ENCODE measurements around the gene RNGTT.
"Not testable (repeated sequence)": the region's sequence is repeated elsewhere in the genome, so short reads cannot be mapped to it uniquely, and the experiment has no call there.

The RNGTT gene

GRCh38 chr6:88945415-88946008 is 17.9 kb downstream of the RNGTT start:
- H3K4me1 Mint-ChIP-seq (ENCODE audit: low read depth): peaks cover 5% of the 10 kb centered on the region
- no peaks in the 10 kb centered on the region for H3K27me3 Mint-ChIP-seq
- H3K36me3 Mint-ChIP-seq: peaks cover 4% of the 10 kb centered on the region
- H3K4me3 Mint-ChIP-seq: no peak overlapping the region
- H3K27ac Mint-ChIP-seq: no peak overlapping the region
- no peaks in the 10 kb centered on the region for H3K9me3 Mint-ChIP-seq (ENCODE audit: low read depth)

- no peak overlapping the region for H3K4me3 Mint-ChIP-seq
- H3K9me3 Mint-ChIP-seq (ENCODE audit: low read depth): peaks cover 23% of the 10 kb centered on the region
- no peak overlapping the region for H3K27ac Mint-ChIP-seq
- peaks cover 2% of the 10 kb centered on the region for H3K4me1 Mint-ChIP-seq (ENCODE audit: low read depth)
- H3K27me3 Mint-ChIP-seq: no peaks in the 10 kb centered on the region
- H3K36me3 Mint-ChIP-seq: peaks cover 64% of the 10 kb centered on the region
Observed at GRCh38 chr6:88933521-88933920, 29.9 kb downstream of the RNGTT start.

GRCh38 chr6:88932019-88932418 is 31.4 kb downstream of the RNGTT start:
- H3K27ac Mint-ChIP-seq; H3K4me3 Mint-ChIP-seq; H3K4me1 Mint-ChIP-seq (ENCODE audit: low read depth); H3K27me3 Mint-ChIP-seq: not testable (repeated sequence)
- Mint-ChIP-seq H3K9me3 (ENCODE audit: low read depth) (peaks cover 17% of the 10 kb centered on the region), H3K36me3 (peaks cover 54% of the 10 kb centered on the region)

- Mint-ChIP-seq H3K4me3 (no peak overlapping the region), H3K4me1 (ENCODE audit: low read depth) (peaks cover 6% of the 10 kb centered on the region), H3K27ac (no peak overlapping the region), H3K27me3 (no peaks in the 10 kb centered on the region), H3K36me3 (peaks cover 18% of the 10 kb centered on the region), H3K9me3 (ENCODE audit: low read depth) (no peaks in the 10 kb centered on the region)
Observed at GRCh38 chr6:88922775-88923548, 40.5 kb downstream of the RNGTT start.

- H3K36me3 Mint-ChIP-seq: peaks cover 18% of the 10 kb centered on the region
- no peaks in the 10 kb centered on the region for H3K9me3 Mint-ChIP-seq (ENCODE audit: low read depth)
- no peak overlapping the region for H3K4me3 Mint-ChIP-seq
- H3K27ac Mint-ChIP-seq: no peak overlapping the region
- peaks cover 17% of the 10 kb centered on the region for H3K4me1 Mint-ChIP-seq (ENCODE audit: low read depth)
- no peaks in the 10 kb centered on the region for H3K27me3 Mint-ChIP-seq
Observed at GRCh38 chr6:88921734-88922133, 41.7 kb downstream of the RNGTT start.

- Mint-ChIP-seq H3K27me3 (no peaks in the 10 kb centered on the region), H3K36me3 (peaks cover 13% of the 10 kb centered on the region), H3K4me3 (no peak overlapping the region), H3K27ac (no peak overlapping the region), H3K9me3 (ENCODE audit: low read depth) (no peaks in the 10 kb centered on the region), H3K4me1 (ENCODE audit: low read depth) (peaks cover 19% of the 10 kb centered on the region)
Observed at GRCh38 chr6:88920774-88921733, 42.4 kb downstream of the RNGTT start.

GRCh38 chr6:88920088-88920487 is 43.3 kb downstream of the RNGTT start:
- Mint-ChIP-seq H3K9me3 (ENCODE audit: low read depth) (no peaks in the 10 kb centered on the region), H3K4me3 (no peak overlapping the region), H3K4me1 (ENCODE audit: low read depth) (peaks cover 19% of the 10 kb centered on the region), H3K27ac (no peak overlapping the region), H3K36me3 (peaks cover 16% of the 10 kb centered on the region), H3K27me3 (no peaks in the 10 kb centered on the region)

- no peaks in the 10 kb centered on the region for H3K27me3 Mint-ChIP-seq
- H3K36me3 Mint-ChIP-seq: peaks cover 19% of the 10 kb centered on the region
- H3K27ac Mint-ChIP-seq: peak overlapping the region; percentile 28
- H3K4me3 Mint-ChIP-seq: no peak overlapping the region
- H3K4me1 Mint-ChIP-seq (ENCODE audit: low read depth): peaks cover 27% of the 10 kb centered on the region
- H3K9me3 Mint-ChIP-seq (ENCODE audit: low read depth): no peaks in the 10 kb centered on the region
Observed at GRCh38 chr6:88919032-88919431, 44.4 kb downstream of the RNGTT start.

- Mint-ChIP-seq H3K27me3 (no peaks in the 10 kb centered on the region), H3K4me3 (no peak overlapping the region), H3K4me1 (ENCODE audit: low read depth) (peaks cover 41% of the 10 kb centered on the region), H3K27ac (no peak overlapping the region), H3K9me3 (ENCODE audit: low read depth) (no peaks in the 10 kb centered on the region), H3K36me3 (peaks cover 11% of the 10 kb centered on the region)
Observed at GRCh38 chr6:88916615-88917208, 46.7 kb downstream of the RNGTT start.

- no peaks in the 10 kb centered on the region for H3K9me3 Mint-ChIP-seq (ENCODE audit: low read depth)
- no peaks in the 10 kb centered on the region for H3K27me3 Mint-ChIP-seq
- no peak overlapping the region for H3K4me3 Mint-ChIP-seq
- peaks cover 55% of the 10 kb centered on the region for H3K4me1 Mint-ChIP-seq (ENCODE audit: low read depth)
- H3K36me3 Mint-ChIP-seq: peaks cover 11% of the 10 kb centered on the region
- H3K27ac Mint-ChIP-seq: no peak overlapping the region
Observed at GRCh38 chr6:88914895-88915598, 48.4 kb downstream of the RNGTT start.

GRCh38 chr6:88914180-88914579 is 49.2 kb downstream of the RNGTT start:
- peaks cover 61% of the 10 kb centered on the region for H3K4me1 Mint-ChIP-seq (ENCODE audit: low read depth)
- no peak overlapping the region for H3K4me3 Mint-ChIP-seq
- H3K36me3 Mint-ChIP-seq: peaks cover 11% of the 10 kb centered on the region
- H3K9me3 Mint-ChIP-seq (ENCODE audit: low read depth): no peaks in the 10 kb centered on the region
- H3K27ac Mint-ChIP-seq: no peak overlapping the region
- H3K27me3 Mint-ChIP-seq: no peaks in the 10 kb centered on the region

GRCh38 chr6:88913471-88913870 is 49.9 kb downstream of the RNGTT start:
- Mint-ChIP-seq H3K9me3 (ENCODE audit: low read depth) (no peaks in the 10 kb centered on the region), H3K4me3 (no peak overlapping the region), H3K27me3 (no peaks in the 10 kb centered on the region), H3K27ac (no peak overlapping the region), H3K36me3 (peaks cover 11% of the 10 kb centered on the region), H3K4me1 (ENCODE audit: low read depth) (peaks cover 65% of the 10 kb centered on the region)

GRCh38 chr6:88910922-88911778 is 52.3 kb downstream of the RNGTT start:
- no peak overlapping the region for H3K4me3 Mint-ChIP-seq
- H3K4me1 Mint-ChIP-seq (ENCODE audit: low read depth): peaks cover 57% of the 10 kb centered on the region
- no peak overlapping the region for H3K27ac Mint-ChIP-seq
- peaks cover 17% of the 10 kb centered on the region for H3K36me3 Mint-ChIP-seq
- no peaks in the 10 kb centered on the region for H3K27me3 Mint-ChIP-seq
- peaks cover 4% of the 10 kb centered on the region for H3K9me3 Mint-ChIP-seq (ENCODE audit: low read depth)

Measured in activated naive CD8-positive, alpha-beta T cell (primary cell).